Tibial nerve (tissue), 4 donors: Measurements from ENCODE around the gene ZNF324B.

ENCODE experiments used
- EP300 ChIP-seq, 2 donors: sonication (generic); formaldehyde crosslinking; IDR thresholded peaks; one replicate each; pipeline ENCODE4 v1.6.1; 2017; ENCODE audit warnings: antibody characterized with exemption in 2 of 2, mild to moderate bottlenecking in 1 of 2
- POLR2A ChIP-seq, 2 donors: fragments of 450-650 bp; IDR thresholded peaks; one replicate each; pipeline ENCODE4 v1.6.1; 2017; ENCODE audit warnings: antibody characterized with exemption in 2 of 2, mild to moderate bottlenecking in 2 of 2, moderate library complexity in 2 of 2
- TF ChIP-seq, protein P1 (sequence below), 5 experiments: fragments of 200-600 bp in 3 of 5; fragments of 450-650 bp in 2 of 5; sonication (generic) in 3 of 5; IDR thresholded peaks; one replicate each; pipeline ENCODE4 v1.5.1; 2016 to 2019; ENCODE audit warnings: antibody characterized with exemption in 5 of 5, mild to moderate bottlenecking in 3 of 5, moderate library complexity in 2 of 5

DNA sequence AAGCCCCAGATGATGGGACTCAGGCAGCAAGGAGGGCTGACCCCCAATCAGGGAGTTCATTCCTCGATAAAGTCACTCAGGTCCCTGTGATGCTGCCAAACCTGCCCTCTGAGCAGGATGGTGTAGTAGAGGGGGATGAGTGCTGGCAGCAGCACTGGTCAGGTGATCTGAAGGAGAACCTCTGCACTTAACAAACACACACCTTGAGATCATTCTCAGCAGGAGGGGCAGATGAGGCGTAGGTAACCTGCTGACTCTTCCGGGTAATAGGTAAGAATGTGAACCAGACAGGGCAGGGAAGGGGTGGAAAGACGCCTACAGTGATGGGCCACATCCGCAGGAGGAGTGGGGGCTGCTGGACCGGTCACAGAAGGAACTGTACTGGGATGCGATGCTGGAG, 27.9 kb downstream of the ZNF324B start:
- TF ChIP-seq EP300 (IDR thresholded peaks at IDR 0.05) (no peak), POLR2A (IDR thresholded peaks at IDR 0.05) (no peak)
- TF ChIP-seq, protein P1, sequence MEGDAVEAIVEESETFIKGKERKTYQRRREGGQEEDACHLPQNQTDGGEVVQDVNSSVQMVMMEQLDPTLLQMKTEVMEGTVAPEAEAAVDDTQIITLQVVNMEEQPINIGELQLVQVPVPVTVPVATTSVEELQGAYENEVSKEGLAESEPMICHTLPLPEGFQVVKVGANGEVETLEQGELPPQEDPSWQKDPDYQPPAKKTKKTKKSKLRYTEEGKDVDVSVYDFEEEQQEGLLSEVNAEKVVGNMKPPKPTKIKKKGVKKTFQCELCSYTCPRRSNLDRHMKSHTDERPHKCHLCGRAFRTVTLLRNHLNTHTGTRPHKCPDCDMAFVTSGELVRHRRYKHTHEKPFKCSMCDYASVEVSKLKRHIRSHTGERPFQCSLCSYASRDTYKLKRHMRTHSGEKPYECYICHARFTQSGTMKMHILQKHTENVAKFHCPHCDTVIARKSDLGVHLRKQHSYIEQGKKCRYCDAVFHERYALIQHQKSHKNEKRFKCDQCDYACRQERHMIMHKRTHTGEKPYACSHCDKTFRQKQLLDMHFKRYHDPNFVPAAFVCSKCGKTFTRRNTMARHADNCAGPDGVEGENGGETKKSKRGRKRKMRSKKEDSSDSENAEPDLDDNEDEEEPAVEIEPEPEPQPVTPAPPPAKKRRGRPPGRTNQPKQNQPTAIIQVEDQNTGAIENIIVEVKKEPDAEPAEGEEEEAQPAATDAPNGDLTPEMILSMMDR (IDR thresholded peaks at IDR 0.05) = no peak
